Astrocyte of the cerebellum (primary cell): ENCODE results near the gene HNRNPA2B1.
"Not testable (repeated sequence)": the region's sequence is repeated elsewhere in the genome, so short reads cannot be mapped to it uniquely, and the experiment has no call there.

Experiments used
- DNase-seq: peaks from one replicate; pipeline ENCODE4 v3.0.0-alpha.2; 2011; ENCODE audit warnings: low read depth
- H3K4me3 ChIP-seq: 2 replicates; pipeline ENCODE4 v1.5.1; 2011; ENCODE audit warnings: mild to moderate bottlenecking, low read depth, low read length, moderate library complexity
- in situ Hi-C: cut with HindIII; loops from 2 replicates; pipeline ENCODE4 v1.10.0; 2017; ENCODE audit warnings: low sequenced_read_pairs
- TF ChIP-seq, protein P1 (sequence below): IDR thresholded peaks from 2 replicates; pipeline ENCODE4 v1.5.1; 2012; ENCODE audit warnings: low read length, low read depth, moderate library complexity, mild to moderate bottlenecking; ENCODE audit errors: missing control alignments

The HNRNPA2B1 gene

GRCh38 chr7:26151096-26151495 is 49.5 kb downstream of the HNRNPA2B1 start:
- H3K4me3 ChIP-seq = no peak overlapping the region
- in situ Hi-C loops = loop anchor here (25.0 kb wide), 1 partner anchor 1011 kb away; the partner anchor contains the start of genes HOXA10, HOXA3, HOXA7 and HOXA9
- DNase-seq = no peak
- TF ChIP-seq, protein P1, sequence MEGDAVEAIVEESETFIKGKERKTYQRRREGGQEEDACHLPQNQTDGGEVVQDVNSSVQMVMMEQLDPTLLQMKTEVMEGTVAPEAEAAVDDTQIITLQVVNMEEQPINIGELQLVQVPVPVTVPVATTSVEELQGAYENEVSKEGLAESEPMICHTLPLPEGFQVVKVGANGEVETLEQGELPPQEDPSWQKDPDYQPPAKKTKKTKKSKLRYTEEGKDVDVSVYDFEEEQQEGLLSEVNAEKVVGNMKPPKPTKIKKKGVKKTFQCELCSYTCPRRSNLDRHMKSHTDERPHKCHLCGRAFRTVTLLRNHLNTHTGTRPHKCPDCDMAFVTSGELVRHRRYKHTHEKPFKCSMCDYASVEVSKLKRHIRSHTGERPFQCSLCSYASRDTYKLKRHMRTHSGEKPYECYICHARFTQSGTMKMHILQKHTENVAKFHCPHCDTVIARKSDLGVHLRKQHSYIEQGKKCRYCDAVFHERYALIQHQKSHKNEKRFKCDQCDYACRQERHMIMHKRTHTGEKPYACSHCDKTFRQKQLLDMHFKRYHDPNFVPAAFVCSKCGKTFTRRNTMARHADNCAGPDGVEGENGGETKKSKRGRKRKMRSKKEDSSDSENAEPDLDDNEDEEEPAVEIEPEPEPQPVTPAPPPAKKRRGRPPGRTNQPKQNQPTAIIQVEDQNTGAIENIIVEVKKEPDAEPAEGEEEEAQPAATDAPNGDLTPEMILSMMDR = no peak

DNA sequence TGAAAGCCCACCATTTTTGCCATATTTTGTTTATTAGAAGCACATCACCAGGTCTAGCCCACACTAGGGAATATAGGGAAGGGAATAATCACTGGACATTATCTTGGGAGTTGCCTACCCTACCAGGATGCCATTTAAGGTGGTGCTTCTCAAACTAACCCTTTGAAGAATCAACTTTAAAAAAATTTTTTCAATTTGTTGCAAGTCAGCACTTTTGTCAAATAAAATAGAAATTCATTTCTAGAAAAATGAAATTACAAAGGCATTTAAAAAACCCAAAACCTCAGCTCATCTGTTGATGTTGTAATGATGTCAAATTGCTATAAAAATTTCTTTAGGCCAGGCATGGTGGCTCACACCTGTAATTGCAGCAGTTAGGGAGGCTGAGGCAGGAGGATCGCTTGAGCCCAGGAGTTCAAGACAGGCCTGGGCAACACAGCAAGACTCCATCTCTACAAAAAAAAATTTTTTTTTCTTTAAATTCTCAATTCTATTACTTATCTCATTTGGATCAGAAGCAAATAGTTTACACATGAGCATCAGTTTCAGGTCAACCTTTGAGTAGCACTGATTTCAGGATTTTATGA is 51.1 kb downstream of the HNRNPA2B1 start:
- TF ChIP-seq, protein P1 = no peak
- in situ Hi-C loops = no loop called here
- H3K4me3 ChIP-seq = no peak overlapping the region
- no peak for DNase-seq

GRCh38 chr7:26148307-26148700 is 52.2 kb downstream of the HNRNPA2B1 start:
- DNase-seq, in situ Hi-C loops, H3K4me3 ChIP-seq: not testable (repeated sequence)

DNA sequence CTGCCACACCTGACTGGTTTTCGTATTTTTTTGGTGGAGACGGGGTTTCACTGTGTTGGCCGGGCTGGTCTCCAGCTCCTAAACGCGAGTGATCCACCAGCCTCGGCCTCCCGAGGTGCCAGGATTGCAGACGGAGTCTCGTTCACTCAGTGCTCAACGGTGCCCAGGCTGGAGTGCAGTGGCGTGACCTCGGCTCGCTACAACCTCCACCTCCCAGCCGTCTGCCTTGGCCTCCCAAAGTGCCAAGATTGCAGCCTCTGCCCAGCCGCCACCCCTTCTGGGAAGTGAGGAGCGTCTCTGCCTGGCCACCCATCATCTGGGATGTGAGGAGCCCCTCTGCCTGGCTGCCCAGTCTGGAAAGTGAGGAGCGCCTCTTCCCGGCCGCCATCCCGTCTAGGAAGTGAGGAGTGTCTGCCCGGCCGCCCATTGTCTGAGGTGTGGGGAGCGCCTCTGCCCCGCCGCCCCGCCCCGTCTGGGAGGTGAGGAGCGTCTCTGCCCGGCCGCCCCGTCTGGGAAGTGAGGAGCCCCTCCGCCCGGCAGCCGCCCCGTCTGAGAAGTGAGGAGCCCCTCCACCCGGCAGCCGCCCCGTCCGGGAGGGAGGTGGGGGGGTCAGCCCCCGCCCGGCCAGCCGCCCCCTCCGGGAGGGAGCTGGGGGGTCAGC is 52.8 kb downstream of the HNRNPA2B1 start:
- H3K4me3 ChIP-seq, DNase-seq, in situ Hi-C loops: not testable (repeated sequence)

DNA sequence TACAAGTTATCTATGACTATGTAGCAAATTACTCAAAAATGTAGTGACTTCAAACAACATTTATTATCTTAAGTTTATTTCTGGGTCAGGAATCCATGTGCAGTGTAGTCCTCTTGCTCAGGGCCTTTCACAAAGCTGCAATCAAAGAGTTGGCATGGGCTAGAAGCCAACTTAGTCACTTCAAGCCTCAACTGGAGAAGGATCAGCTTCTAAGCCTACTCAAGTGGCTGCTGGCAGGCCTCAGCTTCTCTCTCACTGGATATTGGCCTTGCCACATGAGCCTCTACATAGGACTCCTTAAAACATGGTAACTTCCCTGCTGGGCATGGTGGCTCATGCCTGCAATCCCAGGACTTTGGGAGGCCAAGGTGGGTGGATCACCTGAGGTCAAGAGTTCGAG is 53.5 kb downstream of the HNRNPA2B1 start:
- in situ Hi-C loops = no loop called here
- DNase-seq = no peak
- TF ChIP-seq, protein P1 = no peak
- no peak overlapping the region for H3K4me3 ChIP-seq

DNA sequence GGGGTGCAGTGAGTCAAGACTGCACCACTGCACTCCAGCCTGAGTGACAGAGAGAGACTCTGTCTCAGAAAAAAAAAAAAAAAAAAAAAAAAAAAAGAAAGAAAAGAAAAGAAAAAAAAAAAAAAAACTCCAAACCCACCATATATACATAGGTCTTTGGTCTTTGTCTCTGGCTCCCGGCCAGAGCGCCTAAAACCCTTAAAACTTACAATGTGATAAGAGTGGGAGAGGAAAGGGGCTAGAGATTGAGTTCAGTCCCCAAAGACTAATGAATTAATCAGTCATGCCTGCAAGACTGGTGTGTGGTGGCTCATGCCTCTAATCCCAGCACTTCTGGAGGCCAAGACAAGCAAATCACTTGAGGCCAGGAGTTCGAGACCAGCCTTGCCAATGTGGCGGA is 55.3 kb downstream of the HNRNPA2B1 start:
- in situ Hi-C loops = no loop called here

GRCh38 chr7:26144184-26145080 is 56.1 kb downstream of the HNRNPA2B1 start:
- no peak overlapping the region for H3K4me3 ChIP-seq
- TF ChIP-seq, protein P1 = no peak
- in situ Hi-C loops = no loop called here
- no peak for DNase-seq

More for the DNA sequence above, 55.3 kb downstream of the HNRNPA2B1 start:
- TF ChIP-seq, protein P1 = no peak
- no peak overlapping the region for H3K4me3 ChIP-seq
- DNase-seq = no peak
